ENCODE measurements around the gene ARAP2.

Gene ARAP2

GRCh38 chr4:36177946-36178345 is 66.4 kb downstream of the ARAP2 start:
- DNase-seq: no peak

GRCh38 chr4:36174570-36174969 is 69.7 kb downstream of the ARAP2 start:
- no peak for DNase-seq

- no peak for DNase-seq
Measured at GRCh38 chr4:36173905-36174304, 70.4 kb downstream of the ARAP2 start.

GRCh38 chr4:36172656-36173055 is 71.7 kb downstream of the ARAP2 start:
- no peak for DNase-seq

GRCh38 chr4:36168127-36168878 is 76.0 kb downstream of the ARAP2 start:
- DNase-seq: no peak

- no peak for DNase-seq
Measured at GRCh38 chr4:36165631-36166005, 78.7 kb downstream of the ARAP2 start.

- DNase-seq: no peak
Measured at GRCh38 chr4:36164900-36165630, 79.2 kb downstream of the ARAP2 start.

- DNase-seq: no peak
Measured at GRCh38 chr4:36163198-36163597, 81.1 kb downstream of the ARAP2 start.

- DNase-seq: no peak
Measured at GRCh38 chr4:36159208-36159607, 85.1 kb downstream of the ARAP2 start.

GRCh38 chr4:36152735-36153134 is 91.6 kb downstream of the ARAP2 start:
- no peak for DNase-seq

- no peak for DNase-seq
Measured at GRCh38 chr4:36142504-36142903, 101.8 kb downstream of the ARAP2 start.

GRCh38 chr4:36141186-36141585 is 103.1 kb downstream of the ARAP2 start:
- DNase-seq: no peak

GRCh38 chr4:36140421-36140820 is 103.9 kb downstream of the ARAP2 start:
- no peak for DNase-seq

GRCh38 chr4:36138220-36138619 is 106.1 kb downstream of the ARAP2 start:
- DNase-seq: no peak

GRCh38 chr4:36137336-36137735 is 107.0 kb downstream of the ARAP2 start:
- no peak for DNase-seq

- no peak for DNase-seq
Measured at GRCh38 chr4:36133658-36134057, 110.7 kb downstream of the ARAP2 start.

GRCh38 chr4:36133086-36133485 is 111.2 kb downstream of the ARAP2 start:
- no peak for DNase-seq

- no peak for DNase-seq
Measured at GRCh38 chr4:36130641-36131040, 113.7 kb downstream of the ARAP2 start.

- no peak for DNase-seq
Measured at GRCh38 chr4:36128689-36129088, 115.6 kb downstream of the ARAP2 start.

GRCh38 chr4:36123906-36124305 is 120.4 kb downstream of the ARAP2 start:
- DNase-seq: no peak

GRCh38 chr4:36115312-36115711 is 129.0 kb downstream of the ARAP2 start:
- no peak for DNase-seq

- DNase-seq: no peak
Measured at GRCh38 chr4:36111172-36111571, 133.1 kb downstream of the ARAP2 start.

- DNase-seq: no peak
Measured at GRCh38 chr4:36099509-36099908, 144.8 kb downstream of the ARAP2 start.

- no peak for DNase-seq
Measured at GRCh38 chr4:36094995-36095394, 149.3 kb downstream of the ARAP2 start.

- DNase-seq: no peak
Measured at GRCh38 chr4:36091997-36092396, 152.3 kb downstream of the ARAP2 start.

All from hematopoietic multipotent progenitor cell treated with erythropoietin and hydrocortisone succinate and interleukin-3 and kit ligand, for 8 days (in vitro differentiated cells).